Dermis microvascular lymphatic vessel endothelial cell (primary cell): ENCODE results near the gene MYO1E. TPM values are rescaled to one million over a fixed set of nuclear protein-coding genes. Genes with fewer than 3 reads are reported as not detected.
A peak's percentile ranks its signal among the peaks of the same experiment; 100 is the strongest.
"Not testable (repeated sequence)": the region's sequence is repeated elsewhere in the genome, so short reads cannot be mapped to it uniquely, and the experiment has no call there.

ENCODE experiments used
- DNase-seq, 2 donors: peaks; one replicate each; pipeline versions ENCODE4 v3.0.0 to v3.0.0-alpha.2; 2010; ENCODE audit warnings: low read depth in 2 of 2
- total RNA-seq: library from RNA; depleted of rRNA; stranded (reverse); fragments of >200 nt; gene quantifications from 2 replicates; pipeline ENCODE4 v1.2.1, GENCODE V29; 2014

The MYO1E gene
- total RNA-seq, 1 donor from 2014 or later = 21.4 TPM

GRCh38 chr15:59295261-59296001 is 77.2 kb downstream of the MYO1E start:
- peak in 1 of 2 donors; percentile 70 for DNase-seq

- DNase-seq = peak in 1 of 2 donors; percentile 55
These were observed 78.0 kb downstream of the MYO1E start for GRCh38 chr15:59294574-59295260.

DNA sequence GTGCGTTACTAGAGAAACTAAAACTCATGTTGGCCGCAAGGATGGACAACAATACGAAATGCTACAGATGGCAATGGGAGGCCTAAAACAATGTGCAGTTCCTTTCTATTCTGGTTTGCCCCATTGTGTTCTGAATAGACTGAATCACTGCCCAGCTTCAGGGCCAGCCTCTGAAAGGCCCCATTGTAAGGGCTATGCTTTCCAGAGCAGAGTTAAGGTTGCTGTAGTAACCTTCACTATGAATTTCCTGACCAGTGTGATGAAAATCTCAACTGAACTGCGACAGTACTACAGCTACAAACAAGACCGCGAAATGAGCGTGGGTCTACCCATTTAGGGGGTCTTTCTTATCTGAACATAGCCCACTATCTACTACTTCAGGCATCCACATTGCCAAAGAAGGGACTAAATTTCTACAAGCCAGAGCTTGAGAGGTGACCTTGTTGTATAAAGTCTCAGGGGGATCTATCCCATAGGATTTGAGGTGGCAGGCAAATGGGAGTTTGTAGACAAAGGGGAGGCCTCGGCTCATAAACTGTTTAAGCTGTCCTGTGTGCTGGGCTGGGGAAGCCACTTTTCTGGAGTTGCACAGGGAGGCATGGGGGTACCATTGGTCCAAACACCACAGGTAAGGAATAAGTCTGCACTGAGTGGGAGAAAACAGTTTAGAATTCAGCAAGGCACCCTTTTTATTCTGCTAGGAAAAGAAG is 80.1 kb downstream of the MYO1E start:
- peak; percentile 79 to 94 for DNase-seq

- DNase-seq = no peak
These were observed 81.5 kb downstream of the MYO1E start for GRCh38 chr15:59291213-59291549.

DNA sequence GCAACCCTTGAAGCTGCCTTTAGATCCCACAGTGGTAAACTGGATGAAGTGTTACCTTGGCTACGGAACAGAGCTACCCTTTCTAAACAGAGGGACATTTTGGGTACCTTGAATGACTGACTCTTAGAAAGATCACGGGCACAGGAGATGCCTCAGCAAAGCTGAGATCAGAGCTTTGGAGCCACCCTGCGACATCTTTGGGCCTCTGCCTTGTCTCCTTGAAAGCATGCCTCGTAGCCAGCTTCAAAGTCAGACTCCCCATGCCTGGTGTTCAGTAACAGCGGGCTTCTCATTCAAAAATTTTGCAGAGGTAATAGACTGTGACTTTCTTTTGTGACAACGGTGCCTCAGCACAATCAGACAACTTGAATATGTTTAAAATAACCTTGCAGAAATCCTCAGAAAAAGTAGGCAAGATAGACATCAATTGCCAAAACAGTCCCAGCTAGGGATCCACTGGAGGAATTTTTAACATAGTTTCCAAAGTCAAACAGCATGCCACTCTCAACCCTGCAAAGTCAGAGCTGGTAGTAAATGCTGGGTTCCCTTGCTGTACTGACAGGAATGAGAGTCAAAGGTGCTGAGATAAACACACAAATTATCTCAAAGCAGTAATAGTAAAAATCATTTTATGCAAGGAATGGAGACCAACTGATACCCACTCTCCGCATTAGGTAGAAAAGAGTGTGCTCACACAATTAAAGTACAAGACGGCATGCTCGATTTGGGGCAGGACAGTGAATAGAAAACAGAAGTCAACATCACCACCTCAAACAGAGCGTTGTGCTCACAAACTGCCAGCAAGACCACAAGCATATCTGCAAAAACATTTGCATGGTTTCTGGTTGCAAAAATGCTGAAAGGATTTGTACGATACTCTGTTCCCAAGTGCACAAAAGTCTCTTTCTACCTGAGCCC is 82.1 kb downstream of the MYO1E start:
- DNase-seq = no peak

GRCh38 chr15:59289574-59289973 is 83.1 kb downstream of the MYO1E start:
- no peak for DNase-seq

DNA sequence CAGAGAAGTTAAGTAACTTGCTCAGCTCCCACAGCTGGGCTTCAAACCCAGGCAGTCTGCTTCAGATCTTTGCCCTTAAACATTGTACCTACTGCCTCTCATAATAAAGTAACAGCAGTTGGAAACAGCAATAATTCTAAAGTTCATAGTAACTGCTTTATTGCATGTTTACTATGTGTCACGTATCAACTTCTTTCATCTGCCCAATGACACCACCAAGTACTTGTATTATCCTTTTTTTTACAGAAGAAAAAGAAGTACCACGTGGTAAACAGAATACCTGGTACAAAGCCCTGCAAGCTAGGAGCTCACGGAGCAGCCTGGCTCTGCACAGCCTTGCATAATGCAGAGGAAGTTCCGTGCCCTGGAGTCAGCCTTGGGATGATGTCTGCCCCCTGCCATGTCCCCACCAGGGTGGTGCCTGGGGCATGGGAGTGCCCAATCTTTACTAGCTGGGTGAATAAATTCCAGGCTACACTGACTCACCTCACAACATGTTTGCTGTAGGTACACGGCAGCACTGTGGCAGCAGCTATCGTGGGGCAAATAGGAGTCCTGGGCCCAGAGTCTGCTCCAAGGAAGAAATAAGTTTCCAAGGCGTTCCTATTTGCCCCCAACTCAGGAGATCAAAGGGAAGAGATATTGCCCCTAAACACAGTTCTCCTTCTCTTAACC is 88.8 kb downstream of the MYO1E start:
- DNase-seq = no peak

DNA sequence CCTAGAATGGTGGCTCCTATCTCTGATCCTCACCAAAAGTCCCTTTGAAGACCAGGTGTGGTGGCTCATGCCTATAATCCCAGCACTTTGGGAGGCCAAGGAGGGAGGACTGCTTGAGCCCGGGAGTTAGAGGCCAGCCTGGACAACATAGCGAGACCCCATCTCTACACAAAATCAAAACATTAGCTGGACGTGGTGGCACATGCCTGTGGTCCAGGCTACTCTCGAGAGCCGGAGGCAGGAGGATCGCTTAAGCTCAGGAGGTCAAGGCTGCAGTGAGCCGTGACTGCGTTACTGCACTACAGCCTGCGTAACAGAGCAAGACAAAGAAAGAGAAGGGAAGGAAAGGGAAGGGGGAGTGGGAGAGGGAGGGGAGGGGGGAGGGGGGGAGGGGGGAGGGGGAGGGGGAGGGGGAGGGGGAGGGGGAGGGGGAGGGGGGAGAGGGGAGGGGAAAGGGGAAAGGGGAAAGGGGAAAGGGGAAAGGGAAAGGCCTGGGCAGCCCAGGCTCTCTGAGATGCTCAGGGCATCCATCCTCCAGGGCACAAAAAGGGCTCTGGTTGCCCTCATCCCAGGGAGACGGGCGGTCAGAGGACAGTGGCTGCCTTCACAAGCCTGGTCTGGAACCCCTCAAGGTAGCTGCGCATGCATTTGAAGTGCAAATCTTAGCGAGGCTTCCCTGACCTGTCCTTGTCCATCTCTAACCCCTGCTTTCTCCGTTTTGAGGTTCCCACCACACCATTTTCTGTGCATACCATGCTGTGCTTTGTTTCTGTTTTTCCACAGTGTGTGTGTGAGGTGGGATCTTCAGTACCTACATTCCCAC is 89.9 kb downstream of the MYO1E start:
- DNase-seq = no peak

DNA sequence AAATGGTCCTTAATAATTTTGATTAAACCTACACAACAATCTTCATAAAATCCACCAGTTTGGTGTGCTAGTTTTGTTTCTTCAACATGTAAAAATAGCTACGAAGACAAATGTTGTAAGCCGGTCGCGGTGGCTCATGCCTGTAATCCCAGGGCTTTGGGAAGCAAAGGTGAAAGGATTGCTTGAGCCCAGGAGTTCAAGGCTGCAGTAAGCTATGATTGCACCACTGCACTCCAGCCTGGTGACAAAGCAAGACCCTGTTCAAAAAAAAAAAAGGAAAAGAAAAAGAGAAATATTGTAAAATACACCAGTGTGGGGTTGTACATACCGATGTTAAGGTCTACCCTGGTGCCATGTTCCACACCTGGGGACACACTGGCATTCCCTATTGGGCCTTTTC is 91.0 kb downstream of the MYO1E start:
- DNase-seq = no peak

DNA sequence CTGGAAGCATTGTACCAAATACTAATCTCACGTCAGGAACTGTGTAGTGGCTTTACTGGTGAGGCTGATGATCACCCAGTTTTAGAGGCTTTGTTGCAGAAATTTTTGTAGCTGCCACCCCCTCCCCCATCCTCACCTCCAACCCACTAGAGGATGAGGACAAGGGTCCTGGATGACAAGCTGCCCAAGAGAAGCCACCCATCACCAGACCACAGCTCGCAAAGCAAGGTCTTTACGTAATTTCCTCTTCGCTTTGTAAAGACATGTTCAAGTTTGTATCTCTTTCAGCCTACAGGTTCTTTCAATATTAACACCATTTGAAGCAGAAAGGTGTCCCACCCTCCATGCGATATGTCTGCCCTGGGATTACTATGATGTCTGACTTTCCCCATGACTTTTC is 91.8 kb downstream of the MYO1E start:
- no peak for DNase-seq

DNA sequence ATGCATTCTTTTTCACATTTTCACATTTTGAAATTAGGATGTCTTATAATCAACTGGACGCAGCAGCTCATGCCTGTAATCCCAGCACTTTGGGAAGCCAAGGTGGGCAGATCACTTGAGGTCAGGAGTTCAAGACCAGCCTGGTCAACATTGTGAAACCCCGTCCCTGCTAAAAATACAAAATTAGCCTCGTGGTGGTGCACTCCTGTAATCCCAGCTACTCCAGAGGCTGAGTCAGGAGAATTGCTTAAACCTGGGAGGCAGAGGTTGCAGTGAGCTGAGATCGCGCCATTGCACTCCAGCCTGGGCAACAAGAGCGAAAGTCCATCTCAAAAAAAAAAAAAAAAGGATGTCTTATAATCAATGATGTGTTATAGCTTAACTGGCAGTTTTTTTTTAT is 92.4 kb downstream of the MYO1E start:
- not testable (repeated sequence) for DNase-seq

GRCh38 chr15:59279023-59279422 is 93.6 kb downstream of the MYO1E start:
- DNase-seq = no peak

DNA sequence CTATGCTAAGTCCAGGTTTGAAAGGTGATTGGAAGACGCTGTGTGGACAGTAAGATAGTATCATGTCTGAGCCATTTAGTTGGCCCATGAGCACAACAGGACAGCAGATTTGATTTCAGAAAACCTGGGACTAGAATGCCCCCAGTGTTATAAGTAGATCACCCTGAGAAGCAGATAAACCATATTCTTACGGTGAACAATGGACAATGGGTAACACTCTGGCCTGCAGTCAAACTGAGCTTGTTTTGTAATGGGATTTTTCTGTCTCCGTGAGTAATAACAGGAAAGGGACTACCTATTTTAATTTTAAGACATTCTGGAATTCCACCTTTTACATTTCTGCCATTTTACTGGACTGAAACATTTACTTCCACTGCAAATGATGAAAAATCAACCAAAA is 94.6 kb downstream of the MYO1E start:
- DNase-seq = peak in 1 of 2 donors; percentile 82

GRCh38 chr15:59276225-59277178 is 96.2 kb downstream of the MYO1E start:
- no peak for DNase-seq

DNA sequence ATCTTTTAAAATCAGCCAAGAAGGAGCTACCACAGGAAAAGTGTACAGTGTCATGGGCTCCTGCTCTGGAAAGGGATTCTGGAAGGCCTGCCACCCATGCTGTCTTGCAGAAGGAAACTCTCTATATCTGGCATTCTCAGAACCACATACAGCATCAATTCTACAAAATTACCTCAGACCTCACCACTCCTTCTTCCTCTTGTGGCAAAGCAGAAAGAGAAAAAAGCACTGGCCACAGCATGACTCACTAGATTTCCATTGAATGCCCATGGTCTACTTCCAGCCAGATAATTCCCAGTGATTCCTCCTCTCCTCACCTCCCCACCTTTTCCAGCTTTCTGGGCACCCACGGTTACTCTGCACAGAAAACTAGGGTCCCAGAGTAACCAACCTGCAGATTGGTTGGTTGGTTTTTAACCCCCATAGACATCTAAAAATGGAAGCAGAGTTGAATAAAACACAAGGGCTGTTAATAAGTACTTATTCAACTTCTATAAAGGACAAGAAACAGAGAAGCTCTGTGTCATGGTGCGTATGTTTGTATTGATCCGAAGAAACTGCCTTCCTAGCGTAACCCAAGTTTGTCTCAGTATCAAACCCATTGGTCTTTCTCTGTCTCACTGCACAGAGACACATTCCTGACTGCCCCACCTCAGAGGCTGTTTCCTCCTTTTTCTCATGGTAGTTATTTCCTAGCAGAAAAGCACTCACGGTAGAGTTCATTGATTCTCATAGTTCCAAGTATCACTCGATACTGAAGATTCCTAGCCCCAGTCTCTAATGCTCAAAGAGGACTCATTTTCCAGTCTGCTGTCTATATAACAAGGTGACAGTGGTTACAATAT is 98.3 kb downstream of the MYO1E start:
- DNase-seq = peak in 1 of 2 donors; percentile 61

DNA sequence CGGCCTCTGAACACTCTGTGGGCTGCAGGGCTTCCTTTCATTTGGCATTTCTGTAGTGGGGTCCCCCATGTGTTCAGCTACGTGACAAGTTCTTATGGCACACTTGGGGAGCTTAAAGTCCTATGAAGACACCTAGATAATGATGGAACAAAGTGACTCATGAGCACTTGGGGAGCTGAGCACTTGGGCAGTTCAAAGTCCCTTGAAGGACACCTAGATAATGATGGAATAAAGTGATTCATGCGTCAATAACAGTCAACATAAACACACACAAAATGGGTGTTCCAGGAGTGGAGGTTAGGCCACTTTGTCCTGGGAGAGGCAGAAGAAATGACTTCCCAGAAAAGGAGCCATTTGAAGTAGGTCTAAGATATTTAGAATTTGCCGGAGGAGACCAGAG is 99.4 kb downstream of the MYO1E start:
- DNase-seq = no peak

DNA sequence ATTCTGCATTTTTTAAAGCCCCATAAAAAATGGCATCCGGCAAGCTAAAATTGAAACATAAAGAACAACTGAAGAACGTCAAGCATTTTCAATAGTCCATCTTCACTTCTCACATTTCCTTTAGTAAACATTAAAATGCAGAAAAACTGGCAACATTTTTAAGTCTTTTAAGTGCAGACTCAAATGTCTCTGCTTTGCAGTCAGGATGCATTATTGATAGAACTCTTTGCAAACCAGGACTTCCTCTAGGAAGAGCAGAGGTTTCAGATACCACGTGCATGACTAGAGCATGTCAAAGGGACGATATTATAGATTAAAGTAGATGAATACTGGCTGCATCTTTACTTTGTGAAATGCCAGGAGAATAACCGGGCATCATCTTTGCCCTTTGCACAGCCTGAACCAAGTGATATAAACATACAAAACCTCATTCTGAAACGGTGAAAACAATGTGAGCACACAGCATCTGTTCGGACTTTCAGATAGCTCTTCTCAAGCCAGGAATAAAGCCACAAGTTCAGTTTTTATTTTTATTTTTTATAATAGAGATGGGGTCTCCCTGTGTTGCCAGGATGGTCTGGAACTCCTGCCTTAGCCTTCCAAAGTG is 101.0 kb downstream of the MYO1E start:
- no peak for DNase-seq
